ENCODE results near the gene C5orf63. TPM values are rescaled to one million over a fixed set of nuclear protein-coding genes. Genes with fewer than 3 reads are reported as not detected.

The C5orf63 gene
- total and polyA plus RNA-seq, 2 of the 13 experiments (the other 11 are each of a cell fraction or from before 2014, with no cell fraction given), result 7.9 to 8.8 TPM

DNA sequence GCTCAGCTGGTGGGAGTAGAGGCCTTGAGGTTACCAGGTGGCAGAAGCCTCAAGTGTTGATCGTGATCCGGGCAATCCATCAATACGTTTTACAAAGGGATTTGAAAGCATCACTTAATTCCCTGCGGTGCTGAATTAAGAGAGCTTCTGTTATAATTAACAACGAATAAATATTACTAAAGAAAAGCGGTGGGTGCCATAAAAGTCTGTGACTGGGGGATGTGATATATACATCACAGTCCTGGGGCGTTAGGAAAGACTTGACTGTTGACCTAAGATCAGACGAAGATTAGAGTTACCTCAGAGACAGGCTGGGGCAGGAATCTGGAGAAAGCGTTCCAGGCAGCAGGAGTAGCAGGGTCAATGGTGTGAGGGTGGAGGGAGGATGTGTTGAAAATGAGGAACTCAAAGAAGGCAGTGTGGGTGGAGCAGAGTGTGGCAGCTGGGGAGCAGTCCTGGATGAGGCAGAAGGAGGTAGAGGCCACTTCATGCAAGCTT, 6.7 kb upstream of the C5orf63 start:
- no peak overlapping the region for H3K4me3 ChIP-seq (replicated peaks in 1 of 3; ENCODE audit: insufficient read depth in 1 of 3, low read depth in 2 of 3, low read length in 3 of 3)
- WGBS (ENCODE audit: low lambda C conversion rate), result 3% methylated on average over 9 of the region's 9 CpGs
- no peaks in the 10 kb centered on the region for H3K27me3 ChIP-seq (ENCODE audit: control insufficient read depth in 1 of 2, insufficient read depth in 2 of 2, low read length in 2 of 2)
- POLR2A ChIA-PET, result no interaction called here
- BruUV-seq (replicated peaks), result no TSS peak
- CTCF ChIA-PET (ENCODE audit: low intra/inter-chr PET ratio, low total read pairs), result no interaction called here
- intact Hi-C loops (cut with micrococcal nuclease; ENCODE audit: unreplicated experiment) (loop anchor here (10.0 kb wide), 1 partner anchor 115 kb away; no protein-coding TSS in a partner anchor), in situ Hi-C loops (cut with HindIII; ENCODE audit: extremely low pct_ligation_motif_present, low pct_unique_long_range_greater_than_20kb) (no loop called here)
- H3K79me2 ChIP-seq (ENCODE audit: insufficient read depth, low read length), result no peaks in the 10 kb centered on the region
- no peak overlapping the region for H3K27ac ChIP-seq (ENCODE audit: extremely low read length, insufficient read depth, low read length)
- TF ChIP-seq GATAD2A (CRISPR knock-in tag; IDR thresholded peaks at IDR 0.05), result peak; percentile 55; the same call in 1 of the 2 replicates
- no peak for TF ChIP-seq SMYD3 (CRISPR knock-in tag; IDR thresholded peaks at IDR 0.05)
- no peak for TF ChIP-seq FOXA1 (IDR thresholded peaks at IDR 0.05)
- TF ChIP-seq FOXA1 (CRISPR knock-in tag; IDR thresholded peaks at IDR 0.05), result 0 out of 2 replicates have a peak, but pooled peaks have one; percentile 18
- FAIRE-seq (no peak), ATAC-seq (peak; percentile 70), DNase-seq (ENCODE audit: low spot score) (no peak)
- H4K20me1 ChIP-seq (ENCODE audit: insufficient read depth, low read length), result no peaks in the 10 kb centered on the region
- no peaks in the 10 kb centered on the region for H3K36me3 ChIP-seq (replicated peaks in 1 of 2; ENCODE audit: control insufficient read depth in 1 of 2, insufficient read depth in 2 of 2, low read length in 2 of 2)
- peaks cover 46% of the 10 kb centered on the region for H3K4me1 ChIP-seq (ENCODE audit: insufficient read depth, low read length)
- no peak overlapping the region for H3K9ac ChIP-seq (ENCODE audit: insufficient read depth, low read depth, low read length)
- no peaks in the 10 kb centered on the region for H3K9me3 ChIP-seq (ENCODE audit: low read length)
- peak overlapping the region; percentile 38; the same call in 1 of the 2 replicates for H3K4me2 ChIP-seq (ENCODE audit: low read depth, low read length)
- no peak overlapping the region for H2AFZ ChIP-seq (ENCODE audit: low read length)

DNA sequence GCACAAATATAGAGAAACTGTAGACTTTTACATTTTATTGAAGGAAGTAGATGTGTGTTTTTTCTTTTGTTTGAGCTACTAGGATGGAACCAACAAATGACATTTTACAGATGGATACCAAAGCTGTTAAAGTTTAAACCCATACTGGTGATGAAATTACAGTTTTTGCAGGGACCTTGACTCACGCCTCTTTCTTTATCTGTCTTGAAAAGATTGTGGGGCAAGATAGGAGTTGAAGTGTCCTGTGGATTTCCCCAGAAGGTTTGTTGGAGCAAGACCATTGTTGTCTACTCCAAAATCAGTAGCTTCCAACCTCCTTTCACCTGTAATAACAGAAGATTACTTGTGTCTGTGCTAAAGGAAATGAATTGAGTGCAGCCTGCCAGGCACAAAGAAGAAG, 4.1 kb upstream of the C5orf63 start:
- H3K4me2 ChIP-seq (ENCODE audit: low read depth, low read length), result peak overlapping the region; percentile 28; the same call in 1 of the 2 replicates
- in situ Hi-C loops (cut with HindIII; ENCODE audit: extremely low pct_ligation_motif_present, low pct_unique_long_range_greater_than_20kb) (no loop called here), intact Hi-C loops (cut with micrococcal nuclease; ENCODE audit: unreplicated experiment) (loop anchor here (10.0 kb wide), 1 partner anchor 117 kb away; no protein-coding TSS in a partner anchor)
- H3K27ac ChIP-seq (ENCODE audit: extremely low read length, insufficient read depth, low read length), result no peak overlapping the region
- ChIA-PET POLR2A (interaction anchor here (1.0 kb wide), 1 partner anchor 47 kb away, joined by 4 read pairs; the partner anchor contains the start of gene MARCHF3), CTCF (ENCODE audit: low intra/inter-chr PET ratio, low total read pairs) (no interaction called here)
- no peaks in the 10 kb centered on the region for H3K36me3 ChIP-seq (replicated peaks in 1 of 2; ENCODE audit: control insufficient read depth in 1 of 2, insufficient read depth in 2 of 2, low read length in 2 of 2)
- no peak overlapping the region for H3K4me3 ChIP-seq (replicated peaks in 1 of 3; ENCODE audit: insufficient read depth in 1 of 3, low read depth in 2 of 3, low read length in 3 of 3)
- no TSS peak for BruUV-seq (replicated peaks)
- no peak overlapping the region for H3K9ac ChIP-seq (ENCODE audit: insufficient read depth, low read depth, low read length)
- ATAC-seq (no peak), DNase-seq (ENCODE audit: low spot score) (no peak), FAIRE-seq (no peak)
- 0 out of 5 replicates have a peak, but pooled peaks cover 0 to 1% of the 10 kb centered on the region in 2 experiments for H3K27me3 ChIP-seq (ENCODE audit: control insufficient read depth in 1 of 2, insufficient read depth in 2 of 2, low read length in 2 of 2)
- peaks cover 66% of the 10 kb centered on the region for H3K4me1 ChIP-seq (ENCODE audit: insufficient read depth, low read length)
- no peaks in the 10 kb centered on the region for H4K20me1 ChIP-seq (ENCODE audit: insufficient read depth, low read length)
- H3K9me3 ChIP-seq (ENCODE audit: low read length), result no peaks in the 10 kb centered on the region
- TF ChIP-seq SOX13 (IDR thresholded peaks at IDR 0.05) (no peak), SOX13 (CRISPR knock-in tag; conservative IDR thresholded peaks at IDR 0.05 in 1 of 2, IDR thresholded peaks at IDR 0.05 in 1 of 2) (peak in 1 of 2 experiments; percentile 17; a peak in 1 of 4 replicates), LCORL (IDR thresholded peaks at IDR 0.05) (no peak), LCORL (CRISPR knock-in tag; IDR thresholded peaks at IDR 0.05) (no peak), FOXP1 (IDR thresholded peaks at IDR 0.05) (no peak), FOXP1 (CRISPR knock-in tag; IDR thresholded peaks at IDR 0.05) (no peak)
- TF ChIP-seq, protein P1, sequence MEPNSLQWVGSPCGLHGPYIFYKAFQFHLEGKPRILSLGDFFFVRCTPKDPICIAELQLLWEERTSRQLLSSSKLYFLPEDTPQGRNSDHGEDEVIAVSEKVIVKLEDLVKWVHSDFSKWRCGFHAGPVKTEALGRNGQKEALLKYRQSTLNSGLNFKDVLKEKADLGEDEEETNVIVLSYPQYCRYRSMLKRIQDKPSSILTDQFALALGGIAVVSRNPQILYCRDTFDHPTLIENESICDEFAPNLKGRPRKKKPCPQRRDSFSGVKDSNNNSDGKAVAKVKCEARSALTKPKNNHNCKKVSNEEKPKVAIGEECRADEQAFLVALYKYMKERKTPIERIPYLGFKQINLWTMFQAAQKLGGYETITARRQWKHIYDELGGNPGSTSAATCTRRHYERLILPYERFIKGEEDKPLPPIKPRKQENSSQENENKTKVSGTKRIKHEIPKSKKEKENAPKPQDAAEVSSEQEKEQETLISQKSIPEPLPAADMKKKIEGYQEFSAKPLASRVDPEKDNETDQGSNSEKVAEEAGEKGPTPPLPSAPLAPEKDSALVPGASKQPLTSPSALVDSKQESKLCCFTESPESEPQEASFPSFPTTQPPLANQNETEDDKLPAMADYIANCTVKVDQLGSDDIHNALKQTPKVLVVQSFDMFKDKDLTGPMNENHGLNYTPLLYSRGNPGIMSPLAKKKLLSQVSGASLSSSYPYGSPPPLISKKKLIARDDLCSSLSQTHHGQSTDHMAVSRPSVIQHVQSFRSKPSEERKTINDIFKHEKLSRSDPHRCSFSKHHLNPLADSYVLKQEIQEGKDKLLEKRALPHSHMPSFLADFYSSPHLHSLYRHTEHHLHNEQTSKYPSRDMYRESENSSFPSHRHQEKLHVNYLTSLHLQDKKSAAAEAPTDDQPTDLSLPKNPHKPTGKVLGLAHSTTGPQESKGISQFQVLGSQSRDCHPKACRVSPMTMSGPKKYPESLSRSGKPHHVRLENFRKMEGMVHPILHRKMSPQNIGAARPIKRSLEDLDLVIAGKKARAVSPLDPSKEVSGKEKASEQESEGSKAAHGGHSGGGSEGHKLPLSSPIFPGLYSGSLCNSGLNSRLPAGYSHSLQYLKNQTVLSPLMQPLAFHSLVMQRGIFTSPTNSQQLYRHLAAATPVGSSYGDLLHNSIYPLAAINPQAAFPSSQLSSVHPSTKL (CRISPR knock-in tag; IDR thresholded peaks at IDR 0.05), result 0 out of 2 replicates have a peak, but pooled peaks have one; percentile 32
- 0% methylated on average over 1 of the region's 1 CpG for WGBS (ENCODE audit: low lambda C conversion rate)
- no peaks in the 10 kb centered on the region for H3K79me2 ChIP-seq (ENCODE audit: insufficient read depth, low read length)
- H2AFZ ChIP-seq (ENCODE audit: low read length), result no peak overlapping the region
